ENCODE measurements around the gene FAM120B.

Gene FAM120B

GRCh38 chr6:170273191-170273590 is 33.4 kb upstream of the FAM120B start:
- no peak for DNase-seq

- no peak for DNase-seq
Observed at GRCh38 chr6:170273681-170274080, 32.9 kb upstream of the FAM120B start.

GRCh38 chr6:170274713-170275560 is 31.6 kb upstream of the FAM120B start:
- no peak for DNase-seq

- no peak for DNase-seq
Observed at GRCh38 chr6:170276369-170277057, 30.0 kb upstream of the FAM120B start.

- DNase-seq: no peak
Observed at GRCh38 chr6:170277893-170278742, 28.4 kb upstream of the FAM120B start.

GRCh38 chr6:170278743-170279094 is 27.8 kb upstream of the FAM120B start:
- no peak for DNase-seq

- DNase-seq: no peak
Observed at GRCh38 chr6:170279426-170279825, 27.1 kb upstream of the FAM120B start.

- DNase-seq: peak; percentile 68 to 72
Observed at GRCh38 chr6:170279977-170280688, 26.4 kb upstream of the FAM120B start.

GRCh38 chr6:170280689-170281045 is 25.9 kb upstream of the FAM120B start:
- DNase-seq: peak in 1 of 2 donors; percentile 30

GRCh38 chr6:170281331-170282292 is 24.9 kb upstream of the FAM120B start:
- DNase-seq: no peak

GRCh38 chr6:170282512-170283158 is 23.9 kb upstream of the FAM120B start:
- no peak for DNase-seq

GRCh38 chr6:170283212-170284081 is 23.1 kb upstream of the FAM120B start:
- DNase-seq: no peak

GRCh38 chr6:170284126-170284773 is 22.3 kb upstream of the FAM120B start:
- DNase-seq: no peak

GRCh38 chr6:170284866-170285469 is 21.6 kb upstream of the FAM120B start:
- no peak for DNase-seq

- DNase-seq: no peak
Observed at GRCh38 chr6:170285482-170285881, 21.1 kb upstream of the FAM120B start.

- no peak for DNase-seq
Observed at GRCh38 chr6:170286246-170286933, 20.2 kb upstream of the FAM120B start.

GRCh38 chr6:170286934-170287265 is 19.7 kb upstream of the FAM120B start:
- DNase-seq: no peak

- DNase-seq: no peak
Observed at GRCh38 chr6:170287371-170287876, 19.1 kb upstream of the FAM120B start.
